AG09319 (cell line): ENCODE results near the gene HCK.

Experiments used
- DNase-seq: peaks from one replicate; pipeline ENCODE4 v3.0.0-alpha.2; 2010; ENCODE audit warnings: low read depth; ENCODE audit errors: extremely low read depth
- TF ChIP-seq, protein P1 (sequence below): IDR thresholded peaks from 2 replicates; pipeline ENCODE4 v1.5.1; 2011; ENCODE audit warnings: low read depth, mild to moderate bottlenecking, inconsistent platforms, low read length, moderate library complexity

Gene HCK

GRCh38 chr20:32019156-32019510, 32.9 kb upstream of the HCK start:
- TF ChIP-seq, protein P1, sequence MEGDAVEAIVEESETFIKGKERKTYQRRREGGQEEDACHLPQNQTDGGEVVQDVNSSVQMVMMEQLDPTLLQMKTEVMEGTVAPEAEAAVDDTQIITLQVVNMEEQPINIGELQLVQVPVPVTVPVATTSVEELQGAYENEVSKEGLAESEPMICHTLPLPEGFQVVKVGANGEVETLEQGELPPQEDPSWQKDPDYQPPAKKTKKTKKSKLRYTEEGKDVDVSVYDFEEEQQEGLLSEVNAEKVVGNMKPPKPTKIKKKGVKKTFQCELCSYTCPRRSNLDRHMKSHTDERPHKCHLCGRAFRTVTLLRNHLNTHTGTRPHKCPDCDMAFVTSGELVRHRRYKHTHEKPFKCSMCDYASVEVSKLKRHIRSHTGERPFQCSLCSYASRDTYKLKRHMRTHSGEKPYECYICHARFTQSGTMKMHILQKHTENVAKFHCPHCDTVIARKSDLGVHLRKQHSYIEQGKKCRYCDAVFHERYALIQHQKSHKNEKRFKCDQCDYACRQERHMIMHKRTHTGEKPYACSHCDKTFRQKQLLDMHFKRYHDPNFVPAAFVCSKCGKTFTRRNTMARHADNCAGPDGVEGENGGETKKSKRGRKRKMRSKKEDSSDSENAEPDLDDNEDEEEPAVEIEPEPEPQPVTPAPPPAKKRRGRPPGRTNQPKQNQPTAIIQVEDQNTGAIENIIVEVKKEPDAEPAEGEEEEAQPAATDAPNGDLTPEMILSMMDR = no peak
- DNase-seq = no peak

DNA sequence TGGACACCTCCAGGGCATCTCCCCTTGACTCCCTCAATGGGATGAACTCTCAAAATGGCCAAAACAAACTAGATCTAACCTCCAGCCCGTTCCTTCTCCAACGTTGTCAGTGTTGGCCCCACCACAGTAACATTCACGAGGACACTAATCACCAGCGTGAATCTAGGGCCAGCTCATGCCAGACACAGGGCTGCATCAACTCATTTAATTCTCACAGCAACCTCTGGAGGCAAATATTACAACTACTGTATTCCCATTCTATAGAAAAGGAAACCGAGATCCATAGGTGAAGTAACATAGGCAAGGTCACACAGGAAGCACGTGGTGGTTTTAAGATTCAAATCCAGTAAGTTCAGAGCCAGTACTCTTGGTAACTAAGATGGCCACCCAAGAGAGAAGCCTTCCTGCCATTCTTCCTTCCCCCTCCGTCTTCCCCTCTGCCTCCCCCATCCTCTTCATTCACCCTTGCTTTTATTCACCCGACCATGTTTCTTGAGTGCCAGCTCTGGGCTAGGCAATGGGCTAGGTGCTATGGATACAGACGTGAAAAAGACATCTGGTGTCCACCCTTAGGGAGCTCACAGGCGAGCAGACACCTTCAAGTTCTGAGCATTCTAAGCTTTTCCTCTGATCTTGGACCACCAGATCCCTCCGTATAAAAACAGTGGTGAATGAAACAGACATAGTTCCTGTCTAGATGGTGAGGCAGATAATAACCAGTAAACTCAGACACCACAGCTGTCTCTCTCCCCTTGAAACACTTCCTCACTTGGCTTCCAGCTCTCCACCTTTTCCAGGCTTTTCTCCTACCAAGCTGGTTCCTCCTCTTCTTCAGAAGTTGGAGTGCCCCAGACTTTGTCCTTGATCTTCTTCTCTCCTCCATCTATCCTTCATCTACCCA, 32.2 kb upstream of the HCK start:
- TF ChIP-seq, protein P1 = no peak
- no peak for DNase-seq

DNA sequence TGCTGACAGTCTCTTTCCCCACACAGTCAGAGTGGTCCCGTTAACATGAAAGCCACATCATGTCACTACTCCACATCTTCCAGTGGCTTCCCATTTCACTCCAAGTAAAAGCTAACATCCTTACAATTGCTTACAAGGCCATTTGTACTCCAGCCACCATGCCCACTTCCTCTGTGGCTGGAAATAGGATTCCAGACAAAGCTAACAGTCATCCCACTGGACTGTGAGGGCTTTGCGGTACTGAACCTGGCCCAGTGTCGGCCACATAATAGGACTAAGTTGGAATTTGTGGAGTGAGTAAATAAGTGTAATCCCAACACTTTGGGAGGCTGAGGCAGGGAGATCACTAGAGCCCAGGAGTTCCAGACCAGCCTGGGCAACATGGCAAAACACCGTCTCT, 31.0 kb upstream of the HCK start:
- TF ChIP-seq, protein P1 = no peak
- no peak for DNase-seq

GRCh38 chr20:32024683-32025295, 27.3 kb upstream of the HCK start:
- TF ChIP-seq, protein P1 = no peak
- no peak for DNase-seq

- no peak for DNase-seq
- TF ChIP-seq, protein P1 = no peak
These were observed 24.4 kb upstream of the HCK start for GRCh38 chr20:32027643-32028042.

DNA sequence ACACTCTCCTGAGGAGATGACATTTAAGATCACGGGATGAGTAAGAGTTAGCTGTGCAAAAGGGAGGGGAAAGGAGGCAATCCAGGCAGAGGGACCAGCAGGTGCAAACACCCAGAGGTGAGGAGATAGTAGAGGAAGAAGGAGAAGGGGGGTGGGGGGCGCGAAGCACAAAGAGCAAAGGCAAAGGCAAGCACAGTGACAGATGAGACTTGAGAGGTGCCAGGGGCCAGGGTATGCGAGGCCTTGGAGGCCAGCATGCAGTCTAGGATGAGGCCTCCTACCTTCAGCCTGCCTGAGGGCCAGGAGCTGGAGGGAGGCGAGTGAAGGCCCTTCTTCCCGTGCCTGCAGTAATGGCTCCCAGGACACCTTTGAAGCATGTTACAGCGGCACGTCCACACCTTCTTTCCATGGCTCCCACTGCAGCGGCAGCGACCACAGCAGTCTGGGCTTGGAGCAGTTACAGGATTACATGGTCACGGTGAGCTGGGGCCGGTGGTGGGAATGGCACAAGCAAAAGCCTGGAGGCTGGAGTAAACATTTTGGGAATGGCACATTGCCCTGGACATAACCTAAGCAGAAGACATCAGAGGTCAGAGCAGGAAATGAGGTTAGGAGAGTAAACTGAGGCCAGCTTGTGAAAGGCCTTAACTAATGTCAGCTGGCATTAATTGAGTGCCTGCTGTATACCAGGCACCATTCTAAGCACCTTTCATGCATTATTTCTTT, 23.2 kb upstream of the HCK start:
- TF ChIP-seq, protein P1 = no peak
- no peak for DNase-seq

GRCh38 chr20:32029561-32029960, 22.5 kb upstream of the HCK start:
- TF ChIP-seq, protein P1 = no peak
- no peak for DNase-seq
